C4-2B (cell line): ENCODE data around the gene CASKIN1.
"Not testable (repeated sequence)": the region's sequence is repeated elsewhere in the genome, so short reads cannot be mapped to it uniquely, and the experiment has no call there.

Experiments
- H3K27ac ChIP-seq: fragments of 450-650 bp; 2 replicates; pipeline ENCODE4 v1.5.1; 2017
- CTCF ChIP-seq: fragments of 450-650 bp; conservative IDR thresholded peaks from 2 replicates; pipeline ENCODE4 v1.5.1; 2017; ENCODE audit warnings: mild to moderate bottlenecking
- ZFX ChIP-seq: fragments of 450-650 bp; IDR thresholded peaks from 2 replicates; pipeline ENCODE4 v1.6.1; 2017

The CASKIN1 gene

GRCh38 chr16:2143878-2144485, 52.4 kb downstream of the CASKIN1 start:
- TF ChIP-seq CTCF, result no peak
- no peak for TF ChIP-seq ZFX
- no peak overlapping the region for H3K27ac ChIP-seq

GRCh38 chr16:2142942-2143877, 53.2 kb downstream of the CASKIN1 start:
- no peak overlapping the region for H3K27ac ChIP-seq
- TF ChIP-seq ZFX, result no peak
- no peak for TF ChIP-seq CTCF

DNA sequence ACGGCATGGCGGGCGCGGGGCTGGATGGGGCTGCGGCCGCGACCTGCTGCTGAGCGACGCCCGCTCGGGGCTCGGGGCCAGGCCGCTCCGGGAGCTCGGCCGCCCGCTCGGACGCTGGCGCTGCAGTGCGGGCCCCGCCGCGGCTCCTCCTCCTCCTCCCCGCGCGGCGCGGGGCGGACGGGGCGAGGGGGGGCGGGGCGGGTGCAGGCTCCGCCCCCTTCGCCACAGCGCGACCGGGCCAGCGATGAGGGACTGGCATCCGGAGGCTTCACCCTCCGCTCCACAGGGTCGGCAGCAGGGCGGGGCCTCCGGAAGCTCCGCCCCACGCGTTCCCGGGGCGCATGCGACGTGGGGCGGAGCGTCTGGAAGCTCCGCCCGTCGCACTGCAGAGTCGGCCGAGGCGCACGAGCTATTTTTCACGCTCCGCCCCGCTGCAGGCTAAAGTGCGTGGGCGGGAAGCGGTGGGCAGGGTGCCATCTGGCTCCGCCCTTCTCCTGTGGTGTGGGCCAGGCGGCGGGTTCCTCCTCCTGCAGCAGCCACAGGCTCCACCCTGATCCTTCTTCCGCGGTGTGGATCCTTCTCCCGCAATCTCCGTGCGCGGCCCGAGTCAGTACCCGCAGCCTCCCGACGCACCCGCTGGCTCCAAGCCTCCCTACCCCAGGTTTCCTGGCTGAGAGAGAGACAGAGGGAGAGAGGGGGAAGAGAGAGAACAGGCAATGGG, 60.5 kb downstream of the CASKIN1 start, which contains the start of gene PKD1:
Gene PKD1, minus strand, starts transcription at position 129 of the 721 bp plus-strand sequence. CDS start 209 bp downstream, outside the sequence.
- peak within 1 kb of the TSS; percentile 68 for H3K27ac ChIP-seq

DNA sequence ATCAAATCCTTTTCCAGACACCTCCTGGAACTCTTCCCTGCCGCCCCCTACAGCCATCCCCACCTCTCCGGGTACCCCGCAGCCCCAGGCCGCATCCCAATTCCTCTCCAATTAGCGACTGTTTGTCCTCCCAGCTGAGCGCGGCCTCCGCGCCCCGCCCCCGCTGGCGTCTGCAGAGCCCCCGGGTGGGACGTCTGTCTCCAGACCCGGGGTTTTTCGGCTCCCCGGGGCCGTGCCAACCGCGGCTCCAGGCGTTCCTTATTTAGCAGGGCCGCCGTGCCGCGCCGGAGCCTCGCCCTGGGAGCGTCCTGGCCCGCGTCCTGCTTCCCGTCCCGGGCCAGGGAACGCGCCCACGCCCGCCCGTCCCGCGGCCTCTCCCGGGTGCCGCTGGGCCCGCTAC, 61.3 kb downstream of the CASKIN1 start:
- TF ChIP-seq ZFX, result 0 out of 2 replicates have a peak, but pooled peaks have one; percentile 20
- peak overlapping the region; percentile 68 for H3K27ac ChIP-seq

- H3K27ac ChIP-seq, result not testable (repeated sequence)
These were observed 62.6 kb downstream of the CASKIN1 start for GRCh38 chr16:2133797-2134196.

GRCh38 chr16:2129890-2130447, 66.4 kb downstream of the CASKIN1 start:
- H3K27ac ChIP-seq, result not testable (repeated sequence)

DNA sequence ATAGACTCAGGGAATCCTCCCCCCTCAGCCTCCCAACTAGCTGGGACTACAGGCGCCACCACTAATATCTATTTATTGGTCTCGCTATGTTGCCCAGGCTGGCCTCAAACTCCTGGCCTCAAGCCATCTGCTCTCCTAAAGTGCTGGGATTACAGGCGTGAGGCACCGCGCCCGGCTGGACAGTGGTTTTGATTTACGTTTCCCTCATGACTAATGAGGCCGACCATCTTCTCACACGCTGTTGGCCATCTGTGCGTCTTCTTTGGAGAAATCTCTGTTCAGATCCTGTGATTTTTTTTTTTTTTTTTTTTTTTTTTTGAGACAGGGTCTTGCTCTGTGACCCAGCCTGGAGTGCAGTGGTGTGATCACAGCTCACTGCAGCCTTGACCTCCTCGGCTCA, 67.2 kb downstream of the CASKIN1 start:
- H3K27ac ChIP-seq, result peak overlapping the region; percentile 79

GRCh38 chr16:2127630-2128280, 68.7 kb downstream of the CASKIN1 start:
- peak overlapping the region; percentile 80 for H3K27ac ChIP-seq
